Measurements from ENCODE around the gene VSIG2.

DNA sequence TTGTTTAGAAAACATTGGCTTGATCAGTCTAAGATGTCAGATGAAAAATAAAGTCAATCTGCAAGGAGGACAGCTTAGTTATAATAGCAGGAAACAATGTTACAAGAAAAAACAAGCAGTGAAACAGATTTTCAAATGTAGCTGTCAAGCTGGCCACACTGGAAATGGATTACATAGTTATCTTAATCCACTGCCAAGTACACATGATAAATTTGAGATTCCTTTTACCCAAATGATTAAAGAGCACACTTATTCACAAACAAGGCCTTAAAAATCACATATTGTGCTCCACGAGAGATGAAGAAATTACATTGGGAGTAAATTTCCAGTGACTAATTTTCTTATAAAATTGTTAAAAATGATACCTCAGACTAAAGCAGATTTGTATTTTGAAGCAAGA, 27.5 kb upstream of the VSIG2 start:
- TF ChIP-seq POLR2AphosphoS5 (IDR thresholded peaks at IDR 0.05) = no peak
- TF ChIP-seq, protein P1, sequence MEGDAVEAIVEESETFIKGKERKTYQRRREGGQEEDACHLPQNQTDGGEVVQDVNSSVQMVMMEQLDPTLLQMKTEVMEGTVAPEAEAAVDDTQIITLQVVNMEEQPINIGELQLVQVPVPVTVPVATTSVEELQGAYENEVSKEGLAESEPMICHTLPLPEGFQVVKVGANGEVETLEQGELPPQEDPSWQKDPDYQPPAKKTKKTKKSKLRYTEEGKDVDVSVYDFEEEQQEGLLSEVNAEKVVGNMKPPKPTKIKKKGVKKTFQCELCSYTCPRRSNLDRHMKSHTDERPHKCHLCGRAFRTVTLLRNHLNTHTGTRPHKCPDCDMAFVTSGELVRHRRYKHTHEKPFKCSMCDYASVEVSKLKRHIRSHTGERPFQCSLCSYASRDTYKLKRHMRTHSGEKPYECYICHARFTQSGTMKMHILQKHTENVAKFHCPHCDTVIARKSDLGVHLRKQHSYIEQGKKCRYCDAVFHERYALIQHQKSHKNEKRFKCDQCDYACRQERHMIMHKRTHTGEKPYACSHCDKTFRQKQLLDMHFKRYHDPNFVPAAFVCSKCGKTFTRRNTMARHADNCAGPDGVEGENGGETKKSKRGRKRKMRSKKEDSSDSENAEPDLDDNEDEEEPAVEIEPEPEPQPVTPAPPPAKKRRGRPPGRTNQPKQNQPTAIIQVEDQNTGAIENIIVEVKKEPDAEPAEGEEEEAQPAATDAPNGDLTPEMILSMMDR (IDR thresholded peaks at IDR 0.05) = no peak
- no peak for TF ChIP-seq POLR2A (IDR thresholded peaks at IDR 0.05)

Data from suprapubic skin (tissue), 4 donors.